Neuronal stem cell (in vitro differentiated cells): ENCODE data around the gene GPR32.
"Not testable (repeated sequence)": the region's sequence is repeated elsewhere in the genome, so short reads cannot be mapped to it uniquely, and the experiment has no call there.

Source experiments
- DNase-seq: peaks from one replicate; pipeline ENCODE4 v3.0.0-alpha.2; 2013; ENCODE audit warnings: low spot score
- H2AFZ ChIP-seq: one replicate; pipeline ENCODE4 v1.6.1; 2013; ENCODE audit warnings: mild to moderate bottlenecking, low read length, inconsistent platforms
- H2AK5ac ChIP-seq: 2 replicates; pipeline ENCODE4 v1.6.1; 2013; ENCODE audit warnings: low read depth, mild to moderate bottlenecking, inconsistent platforms, low read length, moderate library complexity, mixed read lengths
- H2BK120ac ChIP-seq: 2 replicates; pipeline ENCODE4 v1.6.1; 2013; ENCODE audit warnings: low read depth, mild to moderate bottlenecking, inconsistent platforms, low read length, moderate library complexity, mixed read lengths
- H2BK12ac ChIP-seq: one replicate; pipeline ENCODE4 v1.6.1; 2013; ENCODE audit warnings: low read length, inconsistent platforms
- H2BK15ac ChIP-seq: 2 replicates; pipeline ENCODE4 v1.6.1; 2013; ENCODE audit warnings: mild to moderate bottlenecking, low read length, inconsistent platforms, mixed read lengths
- H2BK5ac ChIP-seq: one replicate; pipeline ENCODE4 v1.6.1; 2013; ENCODE audit warnings: inconsistent platforms, mild to moderate bottlenecking, low read length, moderate library complexity
- H3K14ac ChIP-seq: one replicate; pipeline ENCODE4 v1.6.1; 2013; ENCODE audit warnings: low read length, inconsistent platforms
- H3K18ac ChIP-seq: 2 replicates; pipeline ENCODE4 v1.6.1; 2013; ENCODE audit warnings: low read length, inconsistent platforms
- H3K23ac ChIP-seq: 2 replicates; pipeline ENCODE4 v1.6.1; 2013; ENCODE audit warnings: low read depth, mild to moderate bottlenecking, mixed read lengths, low read length, inconsistent platforms; ENCODE audit not compliant: poor library complexity
- H3K27ac ChIP-seq: replicated peaks from 3 replicates; pipeline ENCODE4 v1.5.1; 2013; ENCODE audit warnings: low read length, inconsistent platforms
- H3K27me3 ChIP-seq, 3 experiments: 2 replicates each; pipeline ENCODE4 v1.6.1; 2013; ENCODE audit warnings: low read length in 3 of 3, mild to moderate bottlenecking in 2 of 3, inconsistent platforms in 1 of 3, low read depth in 1 of 3, mixed read lengths in 1 of 3, moderate library complexity in 1 of 3; ENCODE audit not compliant: control insufficient read depth in 3 of 3, insufficient read depth in 3 of 3
- H3K36me3 ChIP-seq, 2 donors: replicated peaks in 1 of 2; 2 replicates each; pipeline ENCODE4 v1.6.1; 2013; ENCODE audit warnings: low read length in 2 of 2; ENCODE audit not compliant: control insufficient read depth in 2 of 2, insufficient read depth in 2 of 2
- H3K4ac ChIP-seq: 2 replicates; pipeline ENCODE4 v1.6.1; 2013; ENCODE audit warnings: inconsistent platforms, mild to moderate bottlenecking, low read length, moderate library complexity
- H3K4me1 ChIP-seq, 2 donors: 1 replicate in 1 of 2; 2 replicates in 1 of 2; pipeline ENCODE4 v1.6.1; 2013; ENCODE audit warnings: low read length in 2 of 2, low read depth in 1 of 2; ENCODE audit not compliant: control insufficient read depth in 2 of 2, insufficient read depth in 1 of 2
- H3K4me2 ChIP-seq: one replicate; pipeline ENCODE4 v1.6.1; 2013; ENCODE audit warnings: mild to moderate bottlenecking, low read length, inconsistent platforms; ENCODE audit not compliant: insufficient read depth, poor library complexity, severe bottlenecking
- H3K4me3 ChIP-seq, 2 donors: 2 replicates each; pipeline ENCODE4 v1.5.1; 2013; ENCODE audit warnings: low read length in 2 of 2, mild to moderate bottlenecking in 2 of 2, inconsistent platforms in 1 of 2, moderate library complexity in 1 of 2
- H3K79me1 ChIP-seq: one replicate; pipeline ENCODE4 v1.6.1; 2013; ENCODE audit warnings: low read depth, mild to moderate bottlenecking, inconsistent platforms, low read length, moderate library complexity
- H3K9ac ChIP-seq: one replicate; pipeline ENCODE4 v1.6.1; 2013; ENCODE audit warnings: mild to moderate bottlenecking, low read depth, low read length, inconsistent platforms; ENCODE audit not compliant: poor library complexity
- H3K9me3 ChIP-seq, 2 donors: replicated peaks in 1 of 2; 2 replicates each; pipeline versions ENCODE3 to v1.6.1; 2013; ENCODE audit warnings: low read length in 2 of 2, mild to moderate bottlenecking in 2 of 2, inconsistent platforms in 1 of 2, low read depth in 1 of 2, mixed read lengths in 1 of 2, moderate library complexity in 1 of 2; ENCODE audit not compliant: control insufficient read depth in 2 of 2, insufficient read depth in 1 of 2
- H4K8ac ChIP-seq: one replicate; pipeline ENCODE4 v1.6.1; 2013; ENCODE audit warnings: low read depth, mild to moderate bottlenecking, inconsistent platforms, low read length, moderate library complexity
- H4K91ac ChIP-seq: one replicate; pipeline ENCODE4 v1.6.1; 2013; ENCODE audit warnings: low read length, low read depth, mild to moderate bottlenecking, inconsistent platforms; ENCODE audit not compliant: poor library complexity
- WGBS, 2 donors: extraction: QIAGEN DNeasy Blood & Tissue Kit; methylation state at CpG; one replicate each; pipeline ENCODE4 v1.1.7; 2013; ENCODE audit warnings: missing lambda C conversion rate in 2 of 2, mixed read lengths in 1 of 2; ENCODE audit not compliant: insufficient read length in 2 of 2, insufficient replicate concordance in 1 of 2; ENCODE audit errors: extremely low coverage in 2 of 2; 5-methylcytosine and 5-hydroxymethylcytosine counted together

Gene GPR32

DNA sequence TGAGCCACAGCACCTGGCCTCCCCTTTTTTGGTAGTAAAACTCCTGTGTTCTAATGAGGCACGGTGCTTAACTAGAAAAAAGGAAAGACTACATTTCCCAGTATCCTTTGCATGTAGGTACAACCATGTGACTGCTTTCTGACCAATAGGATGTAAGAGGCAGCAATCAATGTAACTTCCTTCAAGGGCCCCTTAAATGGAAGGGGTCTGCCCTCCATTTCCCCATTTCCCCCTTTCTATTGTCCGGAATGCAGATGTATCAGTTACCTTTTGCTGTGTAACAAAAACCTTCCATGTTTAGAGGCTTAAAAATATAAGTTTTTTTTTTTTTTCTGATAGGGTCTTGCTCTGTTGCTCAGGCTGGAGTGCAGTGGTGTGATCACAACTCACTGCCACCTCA lies 2.2 kb downstream of the GPR32 start:
- H3K9ac ChIP-seq: no peak overlapping the region
- H2BK120ac ChIP-seq: no peak overlapping the region
- no peak overlapping the region for H4K8ac ChIP-seq
- H3K79me1 ChIP-seq: no peaks in the 10 kb centered on the region
- no peak overlapping the region for H2BK5ac ChIP-seq
- no peaks in the 10 kb centered on the region for H3K36me3 ChIP-seq
- DNase-seq: no peak
- H3K18ac ChIP-seq: no peak overlapping the region
- H2BK15ac ChIP-seq: no peak overlapping the region
- no CpG with 5 or more reads among the region's 2 CpGs for WGBS, 2 donors
- no peak overlapping the region for H3K4me2 ChIP-seq
- no peak overlapping the region for H3K23ac ChIP-seq
- no peaks in the 10 kb centered on the region for H3K4me1 ChIP-seq
- H2BK12ac ChIP-seq: no peak overlapping the region
- no peak overlapping the region for H3K4me3 ChIP-seq
- H2AK5ac ChIP-seq: no peak overlapping the region
- H3K27me3 ChIP-seq: peaks cover under 1 to 11% (median under 1%) of the 10 kb centered on the region in 3 experiments
- no peak overlapping the region for H3K14ac ChIP-seq
- H4K91ac ChIP-seq: no peak overlapping the region
- H3K27ac ChIP-seq: no peak overlapping the region
- H3K4ac ChIP-seq: no peak overlapping the region
- no peaks in the 10 kb centered on the region for H3K9me3 ChIP-seq
- H2AFZ ChIP-seq: no peak overlapping the region

DNA sequence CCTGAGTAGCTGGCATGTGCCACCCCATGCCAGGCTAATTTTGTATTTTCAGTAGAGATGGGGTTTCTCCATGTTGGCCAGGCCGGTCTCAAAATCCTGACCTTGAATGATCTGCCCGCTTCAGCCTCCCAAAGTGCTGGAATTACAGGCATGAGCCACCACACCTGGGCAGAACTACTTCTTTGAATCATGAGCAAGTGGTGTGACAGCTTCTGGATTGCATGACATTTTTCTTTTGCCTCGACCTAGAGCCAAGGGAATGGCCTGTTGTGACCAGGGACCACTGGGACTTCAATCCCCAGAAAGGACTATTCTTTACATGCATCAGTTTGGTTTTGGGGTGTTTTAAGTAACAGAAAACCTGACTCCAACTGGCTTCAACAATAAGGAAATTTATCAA lies 2.6 kb downstream of the GPR32 start:
- not testable (repeated sequence) for H3K9ac ChIP-seq, H2BK15ac ChIP-seq, H3K4me1 ChIP-seq, H3K9me3 ChIP-seq, H3K36me3 ChIP-seq, H2BK12ac ChIP-seq, H3K4me3 ChIP-seq, H4K91ac ChIP-seq, H3K79me1 ChIP-seq, H3K4ac ChIP-seq, DNase-seq, H2AFZ ChIP-seq, H3K18ac ChIP-seq, H4K8ac ChIP-seq, H3K23ac ChIP-seq, H3K27ac ChIP-seq, H3K14ac ChIP-seq, H2BK5ac ChIP-seq, H3K4me2 ChIP-seq, H2BK120ac ChIP-seq, H2AK5ac ChIP-seq
- peaks cover 3 to 15% (median 5%) of the 10 kb centered on the region in 3 experiments for H3K27me3 ChIP-seq
- WGBS, 2 donors: no CpG with 5 or more reads among the region's 3 CpGs

DNA sequence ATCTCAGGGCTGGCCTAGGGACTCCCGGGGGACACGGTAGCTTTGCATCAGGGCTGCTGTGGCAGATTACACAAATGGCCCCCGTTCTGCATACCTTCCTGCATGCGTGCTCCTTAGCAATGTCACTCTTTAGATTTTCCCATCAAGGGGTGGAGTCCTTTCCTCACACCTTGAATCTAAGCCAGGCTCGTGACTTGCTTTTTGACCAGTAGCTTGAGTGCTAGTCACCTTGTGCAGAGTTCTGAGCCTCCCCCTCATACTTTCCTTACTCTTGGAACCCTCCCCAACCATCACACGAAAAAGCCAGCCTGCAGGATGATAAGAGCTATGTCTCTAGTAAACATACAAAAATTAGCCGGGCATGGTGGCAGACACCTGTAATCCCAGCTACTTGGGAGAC lies 3.2 kb downstream of the GPR32 start:
- not testable (repeated sequence) for H3K23ac ChIP-seq, H3K4me2 ChIP-seq, H3K79me1 ChIP-seq, H2BK12ac ChIP-seq, H3K9me3 ChIP-seq, H4K91ac ChIP-seq, H3K9ac ChIP-seq, DNase-seq, H3K14ac ChIP-seq, H2AFZ ChIP-seq, H3K27ac ChIP-seq, H3K18ac ChIP-seq, H2AK5ac ChIP-seq, H3K4me1 ChIP-seq, H2BK120ac ChIP-seq, H3K4me3 ChIP-seq, H3K36me3 ChIP-seq, H2BK5ac ChIP-seq, H4K8ac ChIP-seq, H3K4ac ChIP-seq, H2BK15ac ChIP-seq
- WGBS, 2 donors: no CpG with 5 or more reads among the region's 7 CpGs
- H3K27me3 ChIP-seq: peaks cover 3 to 21% (median 10%) of the 10 kb centered on the region in 3 experiments

DNA sequence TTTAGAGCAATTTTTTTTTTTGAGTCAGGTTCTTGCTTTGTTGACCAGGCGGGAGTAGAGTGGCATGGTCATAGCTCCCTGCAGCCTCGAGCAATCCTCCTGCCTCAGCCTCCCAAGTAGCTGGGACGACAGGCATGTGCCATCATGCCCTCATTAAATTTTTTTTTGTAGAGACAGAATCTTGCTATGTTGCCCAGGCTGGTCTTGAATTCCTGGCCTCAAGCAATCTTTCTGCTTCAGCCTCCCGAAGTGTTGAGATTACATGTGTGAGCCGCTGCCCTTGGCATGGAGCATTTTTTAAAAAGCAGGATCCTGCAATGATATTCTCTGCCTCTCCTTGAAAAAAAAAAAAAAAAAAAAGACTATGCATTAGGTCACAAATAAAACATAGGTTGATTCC lies 5.9 kb downstream of the GPR32 start:
- Histone ChIP-seq H3K4ac (no peak overlapping the region), H3K9ac (no peak overlapping the region), H3K18ac (no peak overlapping the region), H3K4me3 (no peak overlapping the region), H2BK15ac (no peak overlapping the region), H4K91ac (no peak overlapping the region), H3K9me3 (no peaks in the 10 kb centered on the region), H3K14ac (no peak overlapping the region), H2BK5ac (no peak overlapping the region), H2BK120ac (no peak overlapping the region), H2AFZ (no peak overlapping the region), H4K8ac (no peak overlapping the region), H2AK5ac (no peak overlapping the region), H2BK12ac (no peak overlapping the region), H3K4me1 (peaks cover 0 to 1% of the 10 kb centered on the region in 2 donors), H3K79me1 (no peaks in the 10 kb centered on the region), H3K27me3 (peaks cover 3 to 45% (median 20%) of the 10 kb centered on the region in 3 experiments), H3K36me3 (no peaks in the 10 kb centered on the region), H3K23ac (no peak overlapping the region), H3K4me2 (no peak overlapping the region), H3K27ac (no peak overlapping the region)
- no CpG with 5 or more reads among the region's 5 CpGs for WGBS, 2 donors
- DNase-seq: no peak
